Heart left ventricle (tissue), 16 donors: ENCODE measurements around the gene SPP1. TPM values are rescaled to one million over a fixed set of nuclear protein-coding genes. Genes with fewer than 3 reads are reported as not detected.

Experiments used
- ATAC-seq, 4 donors: fragments of 200-7000 bp; cut with Tn5 transposase; one replicate each; pipeline ENCODE4 v1.9.1; 2020 to 2022; ENCODE audit warnings: moderate library complexity in 4 of 4, mild to moderate bottlenecking in 3 of 4, moderate number of reproducible peaks in 1 of 4
- DNase-seq, 5 donors: peaks; one replicate each; pipeline ENCODE4 v3.0.0-alpha.2; 2020
- H3K27ac ChIP-seq, 12 donors: fragments of 200-600 bp; sonication (generic) in 4 of 12; one replicate each; pipeline versions ENCODE4 v1.5.0 to v1.8.0; 2016 to 2022; ENCODE audit warnings: mild to moderate bottlenecking in 2 of 12
- H3K27me3 ChIP-seq, 9 donors: fragments of 200-600 bp; sonication (generic) in 2 of 9; one replicate each; pipeline versions ENCODE4 v1.5.1 to v1.8.0; 2016 to 2022; ENCODE audit warnings: mild to moderate bottlenecking in 3 of 9
- H3K36me3 ChIP-seq, 9 donors: fragments of 200-600 bp; sonication (generic) in 2 of 9; one replicate each; pipeline versions ENCODE4 v1.5.0 to v1.8.0; 2018 to 2022; ENCODE audit warnings: mild to moderate bottlenecking in 2 of 9
- H3K4me1 ChIP-seq, 12 donors: fragments of 200-600 bp; sonication (generic) in 4 of 12; one replicate each; pipeline versions ENCODE4 v1.5.0 to v1.8.0; 2016 to 2022; ENCODE audit warnings: mild to moderate bottlenecking in 3 of 12
- H3K4me3 ChIP-seq, 12 donors: fragments of 200-600 bp; sonication (generic) in 4 of 12; one replicate each; pipeline versions ENCODE4 v1.5.0 to v1.8.0; 2017 to 2022; ENCODE audit warnings: mild to moderate bottlenecking in 9 of 12, moderate library complexity in 4 of 12
- H3K9me3 ChIP-seq, 12 donors: fragments of 200-600 bp; sonication (generic) in 4 of 12; one replicate each; pipeline versions ENCODE4 v1.5.0 to v1.8.0; 2016 to 2022; ENCODE audit warnings: mild to moderate bottlenecking in 1 of 12
- CTCF ChIP-seq, 12 donors: fragments of 200-600 bp; sonication (generic) in 4 of 12; IDR thresholded peaks; one replicate each; pipeline versions ENCODE4 v1.5.0 to v1.8.0; 2018 to 2022; ENCODE audit warnings: antibody characterized with exemption in 12 of 12, mild to moderate bottlenecking in 5 of 12
- POLR2A ChIP-seq, 2 donors: fragments of 450-650 bp; IDR thresholded peaks; one replicate each; pipeline ENCODE4 v1.6.1; 2017; ENCODE audit warnings: antibody characterized with exemption in 2 of 2, mild to moderate bottlenecking in 2 of 2, moderate library complexity in 2 of 2
- WGBS, 4 donors: extraction: QIAGEN DNeasy Blood & Tissue Kit in 2 of 4; methylation state at CpG; one replicate each; pipeline versions ENCODE4 v1.1.5 to v1.1.7; 2013 to 2018; 5-methylcytosine and 5-hydroxymethylcytosine counted together
- intact Hi-C, 10 donors: fragments of 100-400 bp; cut with DNase I; formaldehyde crosslinking; loops; one replicate each; pipeline versions ENCODE4 v1.11.1 to v1.14.2; 2022
- polyA plus RNA-seq, 2 donors: library from polyadenylated mRNA; stranded (reverse); fragments of 200-250 nt; gene quantifications; one replicate each; pipeline ENCODE4 v1.2.3, GENCODE V29; 2013
- total RNA-seq, 9 donors: library from RNA; depleted of rRNA in 2 of 9; stranded (reverse); fragments of >200 nt in 2 of 9; fragmentation: NEBNext Ultra II Directional in 3 of 9; extraction: Animal tissue kit (Norgen Biotek cat#: 25700) in 3 of 9; gene quantifications; one replicate each; pipeline versions ENCODE4 v1.1.0 to v1.2.4, GENCODE V29; 2016 to 2023
- donor health status: ischemic (EF 13 %, LVEDD 7.1; RV severe dilation, severe dysfunction).
- donor health status: healthy with polysubstance abuse.
- donor health status: DM: no; HTN: yes; CAD: no.
- donor health status: DM: no; HTN: no; CAD: no.
- donor health status: ischemic (EF 25% LVEDD 6.9; RV normal size, moderate dysfunction).
- donor health status: ischemic (EF 25% LVEDD 5.7; RV mildly dilated, moderate dysfunction).
- donor health status: healthy.
- donor health status: DM: yes; HTN: yes; CAD: no.
- donor health status: ischemic (EF 35%, LVEDD 5.7; RV mildly dilated, moderate dysfunction).
- donor health status: nonischemic (EF 11% LVEDD 7.7; RV severe dilation, severe dysfunction).
- donor health status: DM: yes; HTN: yes; CAD: no.
- donor health status: PGD.
- donor health status: ischemic (EF 29% LVEDD 5.4; RV normal size, mild dysfunction).
- donor health status: nonischemic (EF 23%, LVEDD 6.1; RV moderate dilation, normal function).

The SPP1 gene
- total and polyA plus RNA-seq, 11 donors = 1.6 to 1,074 (median 11.4) TPM

- Histone ChIP-seq H3K27ac (peak overlapping the region; percentile 37 to 91 (median 78)), H3K36me3 (no peaks in the 10 kb centered on the region), H3K4me3 (peak overlapping the region; percentile 72 to 90 (median 84)), H3K9me3 (peaks cover 0 to 3% (median 0%) of the 10 kb centered on the region in 12 donors), H3K27me3 (no peaks in the 10 kb centered on the region), H3K4me1 (peaks cover 0 to 67% (median 30%) of the 10 kb centered on the region in 12 donors)
- no peak for ATAC-seq
- WGBS, 4 donors = 54 to 76% (median 59%) methylated on average over 7 to 10 of the region's 10 CpGs
- TF ChIP-seq CTCF (IDR thresholded peaks at IDR 0.05) = no peak
- no peak for TF ChIP-seq POLR2A (IDR thresholded peaks at IDR 0.05)
- intact Hi-C loops = no loop called here
- no peak for DNase-seq
Measured at GRCh38 chr4:88006956-88007303, 31.4 kb downstream of the SPP1 start.

GRCh38 chr4:88007304-88008121 is 32.0 kb downstream of the SPP1 start, which contains the start of gene PKD2:
Gene PKD2 (plus strand): TSS chr4:88007635. CDS start chr4:88007734, 99 bp downstream.
- peak; percentile 90 to 94 (median 92) for DNase-seq
- peak in 1 of 2 donors; percentile 64 for TF ChIP-seq POLR2A (IDR thresholded peaks at IDR 0.05)
- TF ChIP-seq CTCF (IDR thresholded peaks at IDR 0.05) = no peak
- Histone ChIP-seq H3K9me3 (peaks cover 0 to 3% (median 0%) of the 10 kb centered on the region in 12 donors), H3K27ac (peak within 1 kb of the TSS; percentile 49 to 91 (median 83)), H3K4me1 (peaks cover 0 to 70% (median 33%) of the 10 kb centered on the region in 12 donors), H3K36me3 (no peaks in the 10 kb centered on the region), H3K27me3 (no peaks in the 10 kb centered on the region), H3K4me3 (peak within 1 kb of the TSS; percentile 72 to 90 (median 84))
- peak; percentile 78 to 98 (median 97) for ATAC-seq
- 0 to 1% (median 0%) methylated on average over 19 to 116 of the region's 116 CpGs for WGBS, 4 donors
- intact Hi-C loops = no loop called here

GRCh38 chr4:88008122-88008742 is 32.7 kb downstream of the SPP1 start:
- ATAC-seq (peak; percentile 44 to 64 (median 51)), DNase-seq (peak; percentile 43 to 67 (median 49))
- peak overlapping the region; percentile 72 to 90 (median 84) for H3K4me3 ChIP-seq
- no peaks in the 10 kb centered on the region for H3K27me3 ChIP-seq
- H3K36me3 ChIP-seq = no peaks in the 10 kb centered on the region
- peak overlapping the region; percentile 49 to 91 (median 83) for H3K27ac ChIP-seq
- WGBS, 4 donors = 0 to 1% (median 0%) methylated on average over 26 to 51 of the region's 51 CpGs
- intact Hi-C loops = no loop called here
- TF ChIP-seq CTCF (IDR thresholded peaks at IDR 0.05) (no peak), POLR2A (IDR thresholded peaks at IDR 0.05) (no peak)
- H3K4me1 ChIP-seq = peaks cover 0 to 70% (median 38%) of the 10 kb centered on the region in 12 donors
- H3K9me3 ChIP-seq = peaks cover 0 to 3% (median 0%) of the 10 kb centered on the region in 12 donors

GRCh38 chr4:88008743-88009171 is 33.2 kb downstream of the SPP1 start:
- intact Hi-C loops = no loop called here
- TF ChIP-seq POLR2A (IDR thresholded peaks at IDR 0.05) = no peak
- no peak for TF ChIP-seq CTCF (IDR thresholded peaks at IDR 0.05)

More at GRCh38 chr4:88008743-88009171, 33.2 kb downstream of the SPP1 start:
- 16 to 21% (median 19%) methylated on average over 5 of the region's 5 CpGs for WGBS, 4 donors
- ATAC-seq (no peak), DNase-seq (no peak)
- no peaks in the 10 kb centered on the region for H3K36me3 ChIP-seq
- H3K4me3 ChIP-seq = peak overlapping the region; percentile 72 to 90 (median 84)
- peak overlapping the region in 9 of 12 donors; percentile 49 to 91 (median 83) for H3K27ac ChIP-seq
- peaks cover 0 to 69% (median 41%) of the 10 kb centered on the region in 12 donors for H3K4me1 ChIP-seq
- peaks cover 0 to 3% (median 0%) of the 10 kb centered on the region in 12 donors for H3K9me3 ChIP-seq
- H3K27me3 ChIP-seq = no peaks in the 10 kb centered on the region
